ENCODE measurements around the gene LRRC26.

GRCh38 chr9:137205126-137206069 is 35.5 kb upstream of the LRRC26 start, which contains the start of the genes NDOR1 and TMEM203:
- no peak for TF ChIP-seq EZH2 (IDR thresholded peaks at IDR 0.05; ENCODE audit: insufficient read depth, poor library complexity, severe bottlenecking)
- no peak for TF ChIP-seq EZH2phosphoT487 (IDR thresholded peaks at IDR 0.05; ENCODE audit: insufficient read depth, low read depth)

All from GM23248 (cell line).